ENCODE data around the gene VAV2. TPM values are rescaled to one million over a fixed set of nuclear protein-coding genes. Genes with fewer than 3 reads are reported as not detected.
A peak's percentile ranks its signal among the peaks of the same experiment; 100 is the strongest.
"Not testable (repeated sequence)": the region's sequence is repeated elsewhere in the genome, so short reads cannot be mapped to it uniquely, and the experiment has no call there.

VAV2 gene
- total RNA-seq, 1 donor from 2014 or later = 80.6 TPM

GRCh38 chr9:133750982-133751649 is 241.0 kb downstream of the VAV2 start:
- Mint-ChIP-seq H3K36me3 (ENCODE audit: insufficient read depth) (peaks cover 21% of the 10 kb centered on the region), H3K4me3 (ENCODE audit: low read depth) (no peak overlapping the region), H3K4me1 (ENCODE audit: low read depth) (peaks cover 2% of the 10 kb centered on the region), H3K9me3 (ENCODE audit: low read depth) (peaks cover 47% of the 10 kb centered on the region), H3K27ac (no peak overlapping the region), H3K27me3 (peaks cover 7% of the 10 kb centered on the region)
- no peak for TF ChIP-seq CTCF (IDR thresholded peaks at IDR 0.05; ENCODE audit: unreplicated experiment)
- no peak for DNase-seq (ENCODE audit: low spot score, unreplicated experiment)

DNA sequence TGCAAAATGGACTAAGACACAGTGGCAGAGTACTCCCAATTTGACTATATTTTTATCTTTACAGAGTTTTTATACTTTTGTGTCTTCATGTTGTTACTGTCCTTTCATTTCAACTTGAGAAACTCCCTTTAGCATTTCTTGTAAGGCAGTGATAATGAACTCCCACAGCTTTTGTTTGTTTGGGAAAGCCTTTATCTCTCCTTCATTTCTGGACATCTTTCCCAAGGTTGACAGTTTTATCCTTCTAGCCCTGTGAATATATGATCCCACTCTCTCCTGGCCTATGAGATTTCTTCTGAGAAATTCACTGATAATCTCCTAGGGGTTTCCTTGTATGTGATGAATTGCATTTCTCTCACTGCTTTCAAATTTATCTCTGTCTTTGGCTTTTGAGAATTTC is 244.8 kb downstream of the VAV2 start:
- TF ChIP-seq CTCF (IDR thresholded peaks at IDR 0.05; ENCODE audit: unreplicated experiment) = no peak

GRCh38 chr9:133744528-133744927 is 247.6 kb downstream of the VAV2 start:
- H3K27me3 Mint-ChIP-seq; DNase-seq (ENCODE audit: low spot score, unreplicated experiment); H3K27ac Mint-ChIP-seq; H3K4me1 Mint-ChIP-seq (ENCODE audit: low read depth); H3K4me3 Mint-ChIP-seq (ENCODE audit: low read depth); H3K36me3 Mint-ChIP-seq (ENCODE audit: insufficient read depth): not testable (repeated sequence)
- peaks cover 21% of the 10 kb centered on the region for H3K9me3 Mint-ChIP-seq (ENCODE audit: low read depth)

More for the DNA sequence above, 244.8 kb downstream of the VAV2 start:
- no peak overlapping the region for H3K4me3 Mint-ChIP-seq (ENCODE audit: low read depth)
- H3K27ac Mint-ChIP-seq = no peak overlapping the region
- peaks cover 3% of the 10 kb centered on the region for H3K4me1 Mint-ChIP-seq (ENCODE audit: low read depth)
- H3K9me3 Mint-ChIP-seq (ENCODE audit: low read depth) = peaks cover 28% of the 10 kb centered on the region
- DNase-seq (ENCODE audit: low spot score, unreplicated experiment) = no peak
- peaks cover 2% of the 10 kb centered on the region for H3K36me3 Mint-ChIP-seq (ENCODE audit: insufficient read depth)
- H3K27me3 Mint-ChIP-seq = peaks cover 4% of the 10 kb centered on the region

DNA sequence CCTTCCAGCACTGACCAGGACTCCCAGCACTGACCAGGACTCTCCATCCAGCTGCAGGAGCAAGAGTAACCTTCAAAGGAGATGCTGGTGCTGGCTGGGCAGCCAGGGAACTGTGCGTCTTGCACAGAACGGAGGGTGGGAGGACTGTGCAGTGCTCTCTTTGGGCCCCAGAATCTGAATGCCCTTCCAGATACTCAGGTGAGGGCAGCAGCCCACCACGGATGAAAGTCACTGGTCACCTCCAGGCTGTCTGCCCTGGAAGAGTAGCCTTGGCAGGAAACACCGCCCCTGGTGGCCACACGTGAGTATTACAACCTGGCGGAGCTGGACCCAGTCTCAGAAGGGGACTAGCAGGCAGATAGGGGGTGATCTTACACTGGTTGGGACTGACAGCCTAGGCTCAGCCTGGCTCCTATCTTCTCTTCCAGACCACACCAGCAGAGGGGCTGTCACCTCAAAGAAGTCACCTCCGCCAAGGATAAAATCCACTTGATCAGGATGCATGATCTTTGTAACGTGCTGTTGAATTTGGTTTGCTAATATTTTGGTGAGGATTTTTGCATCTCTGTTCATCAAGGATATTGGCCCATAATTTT is 249.2 kb downstream of the VAV2 start:
- Mint-ChIP-seq H3K27ac (no peak overlapping the region), H3K4me1 (ENCODE audit: low read depth) (peaks cover 3% of the 10 kb centered on the region), H3K36me3 (ENCODE audit: insufficient read depth) (no peaks in the 10 kb centered on the region), H3K27me3 (peaks cover 3% of the 10 kb centered on the region), H3K4me3 (ENCODE audit: low read depth) (no peak overlapping the region), H3K9me3 (ENCODE audit: low read depth) (peaks cover 13% of the 10 kb centered on the region)
- peak; percentile 82 for DNase-seq (ENCODE audit: low spot score, unreplicated experiment)
- peak; percentile 95 for TF ChIP-seq CTCF (IDR thresholded peaks at IDR 0.05; ENCODE audit: unreplicated experiment)

DNA sequence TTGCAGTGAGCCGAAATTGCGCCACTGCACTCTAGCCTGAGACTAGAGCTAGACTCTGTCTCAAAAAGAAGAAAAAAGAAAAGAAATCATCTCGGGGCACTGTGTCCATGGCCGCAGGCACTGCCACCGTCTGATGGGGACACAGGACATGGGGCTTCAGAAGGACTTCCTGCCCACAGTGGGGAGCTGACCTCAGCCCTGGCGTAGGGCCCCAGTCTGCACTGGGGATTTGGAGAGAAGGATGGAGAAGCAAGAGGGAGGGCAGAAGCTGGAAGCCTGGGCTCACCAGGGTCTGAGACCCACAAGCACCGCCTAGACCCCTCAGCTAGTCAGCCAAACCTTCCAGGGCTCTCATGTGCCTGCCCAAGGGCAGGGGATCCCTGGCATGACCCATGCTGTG is 249.9 kb downstream of the VAV2 start:
- H3K27ac Mint-ChIP-seq = no peak overlapping the region
- H3K4me3 Mint-ChIP-seq (ENCODE audit: low read depth) = no peak overlapping the region
- H3K36me3 Mint-ChIP-seq (ENCODE audit: insufficient read depth) = no peaks in the 10 kb centered on the region
- TF ChIP-seq CTCF (IDR thresholded peaks at IDR 0.05; ENCODE audit: unreplicated experiment) = no peak
- H3K4me1 Mint-ChIP-seq (ENCODE audit: low read depth) = peaks cover 6% of the 10 kb centered on the region
- H3K27me3 Mint-ChIP-seq = peaks cover 3% of the 10 kb centered on the region
- DNase-seq (ENCODE audit: low spot score, unreplicated experiment) = no peak
- H3K9me3 Mint-ChIP-seq (ENCODE audit: low read depth) = peaks cover 13% of the 10 kb centered on the region

- H3K4me3 Mint-ChIP-seq (ENCODE audit: low read depth) = no peak overlapping the region
- peaks cover 3% of the 10 kb centered on the region for H3K27me3 Mint-ChIP-seq
- DNase-seq (ENCODE audit: low spot score, unreplicated experiment) = no peak
- H3K9me3 Mint-ChIP-seq (ENCODE audit: low read depth) = peaks cover 13% of the 10 kb centered on the region
- no peak overlapping the region for H3K27ac Mint-ChIP-seq
- no peak for TF ChIP-seq CTCF (IDR thresholded peaks at IDR 0.05; ENCODE audit: unreplicated experiment)
- no peaks in the 10 kb centered on the region for H3K36me3 Mint-ChIP-seq (ENCODE audit: insufficient read depth)
- H3K4me1 Mint-ChIP-seq (ENCODE audit: low read depth) = peaks cover 6% of the 10 kb centered on the region
Measured at GRCh38 chr9:133741716-133742115, 250.4 kb downstream of the VAV2 start.

All from progenitor cell of endocrine pancreas (in vitro differentiated cells).